DMS114 treated with DMSO at 0.1 percent for 48 hours (cell line): ENCODE results near the gene IRGQ.
"Not testable (repeated sequence)": the region's sequence is repeated elsewhere in the genome, so short reads cannot be mapped to it uniquely, and the experiment has no call there.

Experiments
- DNase-seq: peaks from one replicate; lab custom pipeline; 2025; ENCODE audit not compliant: unreplicated experiment; lab: John Stamatoyannopoulos, UW

IRGQ gene, protein sequence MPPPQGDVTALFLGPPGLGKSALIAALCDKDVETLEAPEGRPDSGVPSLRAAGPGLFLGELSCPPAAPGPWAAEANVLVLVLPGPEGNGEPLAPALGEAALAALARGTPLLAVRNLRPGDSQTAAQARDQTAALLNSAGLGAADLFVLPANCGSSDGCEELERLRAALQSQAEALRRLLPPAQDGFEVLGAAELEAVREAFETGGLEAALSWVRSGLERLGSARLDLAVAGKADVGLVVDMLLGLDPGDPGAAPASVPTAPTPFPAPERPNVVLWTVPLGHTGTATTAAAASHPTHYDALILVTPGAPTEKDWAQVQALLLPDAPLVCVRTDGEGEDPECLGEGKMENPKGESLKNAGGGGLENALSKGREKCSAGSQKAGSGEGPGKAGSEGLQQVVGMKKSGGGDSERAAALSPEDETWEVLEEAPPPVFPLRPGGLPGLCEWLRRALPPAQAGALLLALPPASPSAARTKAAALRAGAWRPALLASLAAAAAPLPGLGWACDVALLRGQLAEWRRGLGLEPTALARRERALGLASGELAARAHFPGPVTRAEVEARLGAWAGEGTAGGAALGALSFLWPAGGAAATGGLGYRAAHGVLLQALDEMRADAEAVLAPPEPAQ

DNA sequence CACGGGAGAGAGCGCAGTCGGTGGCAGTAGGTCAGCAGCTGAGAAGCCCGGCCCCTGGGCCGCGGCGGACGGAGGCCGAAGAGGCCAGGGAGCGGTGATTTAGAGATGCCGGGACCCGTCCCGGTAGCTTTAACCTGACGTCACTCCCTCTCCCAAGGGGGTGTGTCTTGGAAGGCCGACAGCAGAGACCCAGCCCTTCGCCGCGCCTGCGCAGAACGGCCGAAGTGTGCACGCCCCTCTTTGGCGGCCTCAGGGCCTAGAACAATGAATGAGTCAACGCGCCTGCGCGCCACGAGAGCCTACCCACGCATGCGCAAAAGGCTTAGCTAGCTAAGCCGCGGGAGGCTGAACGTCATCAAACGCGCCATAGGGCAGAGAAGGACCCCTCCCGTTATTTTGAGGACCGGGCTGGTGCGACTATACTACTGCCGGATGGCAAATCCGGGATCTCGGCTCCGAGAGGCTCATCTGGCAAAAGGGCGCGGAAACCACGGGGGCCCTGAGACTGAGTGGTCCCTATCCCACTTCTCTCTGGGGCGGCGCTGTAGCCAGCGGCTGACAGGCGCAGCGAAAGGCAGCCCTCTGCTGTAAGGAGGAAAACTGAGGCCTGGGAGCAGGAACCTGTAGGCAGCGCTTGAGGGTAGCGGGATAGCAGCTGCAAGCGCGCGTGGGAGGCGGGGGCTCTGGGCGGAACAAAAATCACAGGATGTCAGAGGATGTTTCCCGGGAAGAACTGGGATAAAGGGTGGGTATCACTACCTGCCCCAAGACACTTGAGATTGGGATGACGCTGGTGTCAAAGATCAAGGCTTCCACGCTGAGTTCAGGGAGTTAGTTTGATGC, at the start of gene IRGQ, which contains the start of gene ZNF576:
Gene IRGQ, minus strand, starts transcription at position 136 of the 843 bp plus-strand sequence. CDS start 796 bp downstream, outside the sequence.
Gene ZNF576, plus strand, starts transcription at position 597 of the 843 bp plus-strand sequence. CDS start 514 bp downstream, outside the sequence.
- DNase-seq = peak; percentile 90

DNA sequence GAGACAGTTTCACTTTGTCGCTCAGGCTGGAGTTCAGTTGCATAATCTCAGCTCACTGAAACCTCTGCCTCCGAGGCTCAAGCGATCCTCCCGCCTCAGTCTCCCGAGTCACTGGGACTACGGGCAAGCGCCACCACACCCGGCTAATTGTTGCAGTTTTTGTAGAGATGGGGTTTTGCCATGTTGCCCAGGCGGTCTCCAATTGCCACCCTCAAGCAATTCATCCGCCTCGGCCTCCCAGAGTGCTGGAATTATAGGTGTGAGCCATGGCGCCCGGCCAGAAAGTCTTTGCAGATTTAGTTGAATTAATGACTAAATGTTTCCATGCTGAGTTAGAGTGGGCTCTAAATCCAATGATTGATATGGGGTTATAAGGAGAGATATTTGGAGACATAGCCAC, 48.2 kb upstream of the IRGQ start:
- DNase-seq = no peak

DNA sequence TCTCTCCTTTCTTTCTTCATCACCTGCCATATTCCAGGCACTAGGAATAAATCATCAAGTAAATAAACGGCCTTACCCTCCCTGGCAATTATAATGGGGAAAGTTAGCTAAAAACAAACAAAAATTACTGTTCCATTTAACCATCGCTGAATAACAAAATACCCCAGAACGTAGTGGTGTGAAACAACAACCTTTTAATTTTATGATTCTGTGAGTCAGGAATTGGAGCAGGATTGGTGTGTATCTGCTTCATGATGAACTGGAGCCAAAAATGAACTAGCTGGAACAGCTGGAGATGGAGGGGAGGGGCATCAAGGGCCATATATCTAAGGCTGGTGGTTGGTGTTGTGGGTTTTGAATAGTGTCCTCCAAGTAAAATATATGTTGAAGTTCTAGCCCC, 47.4 kb upstream of the IRGQ start:
- DNase-seq = no peak

DNA sequence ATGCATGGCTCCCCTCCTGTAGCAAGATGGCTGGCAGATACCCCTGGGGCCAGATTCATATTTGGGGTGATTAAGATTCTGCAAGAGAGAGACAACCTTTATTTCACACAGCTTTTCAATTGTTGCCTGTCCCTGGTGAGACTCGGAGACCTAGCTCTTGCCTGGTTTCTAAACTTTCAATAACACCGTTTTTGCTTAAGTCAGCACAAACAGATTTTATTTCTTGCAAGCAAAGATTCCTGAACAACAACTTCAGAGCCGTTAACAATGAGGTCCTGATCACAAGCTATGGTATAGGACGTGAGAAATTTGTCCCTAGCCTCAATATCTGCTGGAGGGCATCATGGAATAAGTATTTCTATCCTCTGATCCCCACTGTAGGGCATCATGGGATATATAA, 46.6 kb upstream of the IRGQ start:
- DNase-seq = no peak

DNA sequence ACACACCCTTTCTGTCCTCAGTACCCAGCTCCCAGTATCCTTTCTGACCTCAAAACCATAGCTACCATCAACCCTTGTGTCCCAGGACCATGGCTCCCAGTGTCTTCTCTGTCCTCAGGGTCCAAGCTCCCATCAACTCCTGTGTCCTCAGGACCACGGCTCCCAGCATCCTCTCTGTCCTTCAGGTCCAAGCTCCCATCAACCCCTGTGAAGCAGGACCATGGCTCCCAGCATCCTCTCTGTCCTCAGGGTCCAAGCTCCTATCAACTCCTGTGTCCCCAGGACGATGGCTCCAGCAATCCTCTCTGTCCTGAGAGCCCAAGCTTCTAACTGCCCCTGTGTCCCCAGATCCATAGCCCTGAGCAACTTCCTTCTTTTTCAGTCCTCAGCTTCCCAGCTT, 45.4 kb upstream of the IRGQ start:
- no peak for DNase-seq

DNA sequence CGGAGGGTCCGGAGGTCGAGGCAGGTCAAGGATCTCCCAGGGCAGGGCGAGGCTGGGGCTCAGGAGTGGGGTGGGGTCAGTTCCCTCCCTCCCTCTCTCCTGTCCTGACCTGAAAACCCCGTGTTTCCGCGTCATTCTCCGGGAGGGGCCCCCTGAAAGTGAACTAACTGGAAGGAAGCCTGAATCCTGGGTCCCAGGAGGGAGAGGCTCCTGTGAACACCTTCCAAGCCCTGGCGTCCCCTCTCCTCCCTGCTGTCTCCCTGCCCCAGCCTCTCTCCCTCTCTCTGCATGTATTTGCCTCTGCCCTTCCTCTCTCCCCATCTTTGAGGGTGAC, 44.5 kb upstream of the IRGQ start:
- no peak for DNase-seq

DNA sequence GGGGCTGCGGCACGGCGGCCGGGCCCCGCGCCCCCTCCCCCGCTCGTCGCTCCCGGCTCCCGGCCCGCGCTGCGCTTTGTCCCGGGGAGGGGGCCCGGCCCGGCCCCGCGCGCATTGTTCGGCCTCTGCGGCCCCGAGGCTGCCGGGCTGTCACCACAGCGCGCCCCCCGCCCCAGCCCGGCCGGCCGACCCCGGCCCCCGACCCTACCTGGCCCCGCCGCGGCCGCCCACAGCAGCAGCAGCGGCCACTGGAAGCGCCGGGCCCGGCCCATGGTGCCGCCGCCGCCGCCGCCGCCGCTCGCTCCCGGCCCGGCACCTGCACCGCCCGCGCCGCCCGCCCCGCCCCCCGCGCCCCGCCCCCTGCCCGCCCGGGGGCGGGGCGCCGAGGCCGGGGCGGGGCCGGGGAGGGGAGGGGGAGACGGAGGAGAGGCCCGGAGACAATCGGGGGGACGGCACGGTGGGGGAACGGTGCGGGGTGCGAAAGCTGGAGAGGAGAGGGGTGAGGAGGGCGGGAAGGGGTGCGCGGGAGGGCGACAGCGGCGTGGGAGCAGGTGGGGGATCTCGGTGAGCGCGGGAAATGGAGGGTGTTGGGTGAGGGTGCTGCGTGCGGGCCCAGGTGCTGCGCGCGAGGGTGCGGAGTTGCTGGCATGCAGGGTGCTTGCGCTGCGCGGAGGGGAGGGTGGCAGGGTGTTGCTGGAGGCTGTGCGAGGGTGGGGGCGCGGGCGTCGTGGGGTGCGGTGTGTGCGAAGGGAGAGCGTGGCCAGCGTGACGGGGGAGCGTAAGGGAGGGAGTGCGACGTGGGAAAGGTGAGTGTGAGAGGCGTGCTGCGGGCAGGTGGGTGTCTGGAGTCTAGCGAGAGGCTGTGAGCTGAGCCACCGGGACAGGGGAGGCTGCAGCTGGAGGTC, 43.8 kb upstream of the IRGQ start, which contains the start of gene CADM4:
Gene CADM4, minus strand, starts transcription at position 332 of the 905 bp plus-strand sequence. Its CDS starts 60 bp downstream, at position 272.
- DNase-seq = no peak

DNA sequence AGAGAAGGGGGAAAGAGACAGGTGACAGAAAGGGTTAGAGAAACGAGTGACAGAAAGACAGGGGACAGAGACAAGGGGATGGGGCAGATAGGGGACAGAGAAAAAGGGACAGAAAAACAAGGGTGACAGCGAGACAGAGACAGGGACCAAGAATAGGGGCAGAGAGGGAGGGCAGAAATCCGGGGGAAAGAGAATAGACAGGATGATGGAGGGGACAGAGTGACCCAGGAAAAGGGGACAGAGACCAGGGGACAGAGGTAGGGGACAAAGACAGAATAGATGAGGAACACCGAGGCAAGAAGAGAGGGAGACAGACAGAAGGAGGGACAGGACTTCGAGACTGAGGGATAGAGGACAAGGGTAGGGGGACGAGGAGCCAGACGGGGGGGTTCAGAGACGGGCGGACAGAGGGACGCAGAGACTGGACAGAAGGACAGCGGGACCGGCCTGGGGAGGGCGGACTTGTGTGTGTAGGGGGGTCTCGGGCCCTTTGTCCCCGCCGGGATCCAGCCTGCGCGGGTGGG, 43.1 kb upstream of the IRGQ start:
- DNase-seq = no peak

DNA sequence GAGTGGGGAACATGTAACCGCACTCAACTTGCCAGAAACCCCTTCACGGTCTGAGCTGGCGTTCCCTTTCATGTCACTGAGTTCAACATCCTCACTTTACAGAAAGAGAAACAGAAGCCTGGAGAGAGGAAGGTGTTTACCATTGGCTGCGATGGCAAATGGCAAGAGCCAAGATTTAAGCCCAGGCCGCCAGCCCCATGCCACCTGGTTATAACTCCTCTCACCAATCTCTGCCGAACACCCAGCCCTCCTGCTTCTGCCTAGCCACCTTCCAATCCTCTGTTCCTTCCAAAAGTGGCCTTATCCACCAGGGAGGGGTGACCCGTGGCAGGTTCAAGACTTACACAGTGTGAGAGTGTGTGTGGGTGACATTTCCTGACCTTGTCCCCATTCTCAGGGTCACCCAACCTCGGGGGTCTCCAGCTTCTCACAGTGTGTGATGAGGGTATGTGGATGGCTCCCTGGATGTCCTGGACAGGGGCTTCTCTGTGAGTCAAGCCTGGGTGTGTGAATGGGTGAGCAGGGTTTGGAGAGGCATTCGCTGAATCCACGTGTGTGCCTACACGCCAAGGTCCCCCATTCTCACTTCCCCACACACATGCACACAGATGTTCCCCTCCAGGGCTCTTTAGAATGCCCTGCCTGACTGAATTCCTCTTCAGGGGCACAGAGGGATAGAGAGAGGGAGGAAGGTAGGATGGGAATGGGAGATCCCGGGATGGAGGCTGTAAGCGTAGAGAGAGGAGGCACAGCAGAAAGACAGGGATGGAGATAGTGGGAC, 42.5 kb upstream of the IRGQ start:
- DNase-seq = no peak

DNA sequence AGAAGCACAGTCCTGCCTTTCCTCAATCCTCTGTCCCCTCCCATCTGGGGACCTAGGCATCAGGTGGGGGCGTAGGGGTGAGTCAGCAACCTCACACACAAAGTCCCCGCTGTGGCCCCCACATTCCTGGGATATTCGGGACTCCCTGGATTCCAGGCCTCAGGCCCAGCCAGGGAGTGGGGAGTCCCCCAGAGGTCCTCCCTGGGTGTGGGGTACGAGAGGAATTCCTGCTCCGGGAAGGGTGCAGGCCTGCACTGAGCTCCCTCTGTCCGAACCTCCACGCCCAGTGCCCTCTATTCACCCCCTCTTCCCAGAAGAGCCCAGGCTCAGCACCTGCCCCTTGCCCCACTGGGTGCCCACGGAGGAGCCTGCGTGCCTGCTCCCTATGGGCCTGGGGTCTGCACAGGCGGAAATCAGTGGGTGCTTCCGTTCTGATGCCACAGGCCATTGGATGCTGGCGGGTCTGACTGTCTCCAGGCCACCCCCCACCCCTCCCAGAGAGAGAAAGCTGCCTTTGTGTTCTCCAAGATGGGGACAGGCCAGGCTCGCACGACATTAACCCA, 40.3 kb upstream of the IRGQ start:
- DNase-seq = no peak

DNA sequence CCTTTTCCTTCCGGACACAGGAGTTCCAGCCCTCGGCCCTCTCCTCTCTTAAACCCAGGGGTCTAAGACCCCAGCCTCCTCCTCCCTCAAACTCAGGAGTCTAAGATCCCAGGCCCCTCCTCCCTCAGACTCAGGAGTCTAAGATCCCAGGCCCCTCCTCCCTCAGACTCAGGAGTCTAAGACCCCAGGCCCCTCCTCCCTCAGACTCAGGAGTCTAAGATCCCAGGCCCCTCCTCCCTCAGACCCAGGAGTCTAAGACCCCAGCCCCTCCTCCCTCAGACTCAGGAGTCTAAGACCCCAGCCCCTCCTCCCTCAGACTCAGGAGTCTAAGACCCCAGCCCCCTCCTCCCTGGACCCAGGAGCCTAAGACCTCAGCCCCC, 39.6 kb upstream of the IRGQ start:
- not testable (repeated sequence) for DNase-seq

DNA sequence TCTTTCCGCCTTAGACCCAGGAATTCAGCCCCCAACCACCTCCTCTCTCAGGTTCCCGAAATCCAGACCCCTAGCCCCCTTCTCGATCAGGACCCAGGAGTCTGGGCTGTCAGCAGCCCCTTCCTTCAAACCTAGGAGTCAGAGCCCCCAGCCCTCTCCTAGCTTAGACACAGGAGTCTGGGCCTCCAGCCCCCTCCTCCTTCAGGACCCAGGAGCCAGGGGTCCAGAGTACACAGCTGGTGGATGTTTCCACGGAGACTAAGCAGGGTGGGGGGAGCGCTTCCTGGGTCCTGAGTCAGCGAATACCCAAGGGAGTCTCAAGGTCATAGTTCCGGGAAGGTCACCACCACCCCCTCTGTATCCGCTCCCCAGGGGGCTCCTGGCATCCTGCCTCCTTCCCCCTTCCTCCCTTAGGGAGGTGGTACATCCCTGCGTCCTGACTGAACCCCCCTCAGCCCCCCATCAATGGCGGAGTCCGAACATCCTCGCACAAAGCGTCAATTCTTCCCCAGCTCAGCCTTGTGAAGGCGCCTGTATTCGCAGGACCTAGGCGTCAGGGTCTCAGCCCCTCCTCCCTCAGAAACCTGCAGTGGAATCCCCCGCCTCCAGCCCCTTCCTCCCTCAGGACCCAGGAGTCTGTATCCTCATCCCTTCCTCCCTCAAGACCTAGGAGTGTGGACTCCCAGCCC, 39.1 kb upstream of the IRGQ start:
- no peak for DNase-seq

DNA sequence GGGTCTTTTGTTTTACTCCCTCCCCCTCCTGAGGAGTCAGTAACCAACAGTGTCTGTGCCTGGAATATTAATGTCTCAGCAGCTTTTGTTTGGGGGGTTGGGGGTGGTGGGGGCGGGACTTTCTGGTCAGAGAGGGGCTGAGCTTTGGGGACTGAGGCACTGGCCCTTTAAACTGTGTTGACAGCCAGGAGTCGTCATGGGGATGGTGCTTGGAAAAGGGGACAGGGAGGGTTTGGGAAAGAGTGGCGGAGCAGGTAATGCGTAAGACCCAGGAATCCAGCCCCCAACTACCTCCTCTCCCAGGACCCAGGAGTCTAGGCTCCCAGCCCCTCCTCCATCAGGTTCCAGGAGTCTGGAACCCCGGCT, 38.6 kb upstream of the IRGQ start:
- DNase-seq = no peak

DNA sequence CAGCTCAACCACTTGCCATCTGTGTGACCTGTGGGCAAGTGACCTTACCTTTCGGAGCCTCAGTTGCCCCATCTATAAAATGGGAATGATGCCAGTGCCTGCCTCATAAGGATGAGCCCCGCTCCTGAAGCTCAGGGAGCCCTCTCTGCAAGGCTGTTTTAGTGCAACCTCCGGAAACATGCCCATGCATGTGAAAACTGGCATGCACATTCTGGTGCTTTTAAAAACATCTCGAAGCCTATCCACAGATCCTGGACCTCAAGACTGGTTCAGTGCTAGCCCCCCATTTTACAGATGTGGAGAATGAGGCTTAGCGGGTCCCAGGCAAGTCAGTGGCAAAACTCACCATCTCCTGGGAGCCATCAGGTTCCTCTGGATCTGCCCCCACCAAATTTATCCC, 38.1 kb upstream of the IRGQ start:
- no peak for DNase-seq

DNA sequence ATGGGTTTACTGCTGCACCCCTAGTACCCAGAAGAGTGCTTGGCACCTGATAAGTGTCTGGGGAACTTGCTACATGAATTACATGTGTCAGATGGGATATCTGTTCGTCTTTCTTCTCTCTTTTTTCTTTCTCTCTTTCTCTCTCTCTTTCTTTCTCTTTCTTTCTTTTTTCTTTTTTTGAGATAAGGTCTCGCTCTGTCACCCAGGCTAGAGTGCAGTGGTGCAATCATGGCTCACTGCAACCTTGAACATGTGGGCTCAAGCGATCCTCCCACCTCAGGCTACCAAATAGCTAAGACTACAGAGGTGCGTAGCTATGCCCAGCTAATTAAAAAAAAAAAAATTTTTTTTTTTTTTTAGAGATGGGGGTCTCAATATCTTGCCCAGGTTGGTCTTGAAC, 37.6 kb upstream of the IRGQ start:
- DNase-seq = no peak

DNA sequence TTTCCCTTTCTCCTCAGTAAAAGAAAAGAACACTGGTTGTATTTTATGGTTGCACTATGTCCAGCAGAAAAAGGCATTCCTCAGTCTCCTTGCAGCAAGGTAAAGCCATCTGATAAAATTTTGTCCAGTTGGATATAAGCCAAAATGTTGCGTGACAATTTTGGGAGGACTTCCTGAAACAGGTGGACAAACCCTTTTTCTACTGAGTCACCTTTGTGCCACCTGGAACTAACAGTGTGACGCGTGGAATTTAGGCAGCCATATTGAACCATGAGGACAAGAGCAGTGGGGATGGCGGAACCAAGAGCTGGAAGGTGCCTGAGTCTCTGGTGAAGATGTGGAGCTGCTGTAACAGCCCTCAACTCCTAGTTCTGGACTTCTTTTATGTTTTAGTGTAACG, 35.6 kb upstream of the IRGQ start:
- no peak for DNase-seq

DNA sequence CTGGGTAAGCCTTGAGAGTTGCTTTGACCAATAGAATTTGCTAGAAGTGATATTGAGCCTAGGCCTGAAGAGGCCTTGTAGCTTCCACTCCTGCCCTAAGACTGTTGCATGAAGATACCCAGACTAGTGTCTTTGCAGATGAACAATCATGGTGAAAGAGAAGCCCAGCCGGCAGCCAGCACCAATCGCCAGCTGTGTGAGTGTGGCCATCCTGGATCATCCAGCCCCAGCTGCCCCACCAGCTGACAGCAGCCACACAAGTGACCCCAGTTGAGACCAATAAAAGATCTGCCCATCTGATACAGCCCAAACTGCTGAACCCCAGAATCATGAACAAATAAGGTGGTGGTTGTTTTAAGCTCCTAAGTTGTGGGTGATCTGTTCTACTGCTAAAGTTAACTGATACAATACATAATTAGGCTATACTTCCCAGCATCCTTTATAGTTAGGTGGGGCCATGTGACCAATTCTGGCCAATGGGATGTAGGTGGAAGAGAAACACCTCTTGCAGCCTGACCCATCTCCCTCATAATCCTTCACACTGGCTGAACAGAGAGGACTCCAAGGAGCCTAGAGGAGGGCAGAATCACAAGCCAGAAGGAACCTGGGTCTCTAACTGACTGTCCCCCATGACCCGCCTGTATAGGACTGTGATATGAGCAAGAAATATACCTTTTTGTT, 32.9 kb upstream of the IRGQ start:
- no peak for DNase-seq

DNA sequence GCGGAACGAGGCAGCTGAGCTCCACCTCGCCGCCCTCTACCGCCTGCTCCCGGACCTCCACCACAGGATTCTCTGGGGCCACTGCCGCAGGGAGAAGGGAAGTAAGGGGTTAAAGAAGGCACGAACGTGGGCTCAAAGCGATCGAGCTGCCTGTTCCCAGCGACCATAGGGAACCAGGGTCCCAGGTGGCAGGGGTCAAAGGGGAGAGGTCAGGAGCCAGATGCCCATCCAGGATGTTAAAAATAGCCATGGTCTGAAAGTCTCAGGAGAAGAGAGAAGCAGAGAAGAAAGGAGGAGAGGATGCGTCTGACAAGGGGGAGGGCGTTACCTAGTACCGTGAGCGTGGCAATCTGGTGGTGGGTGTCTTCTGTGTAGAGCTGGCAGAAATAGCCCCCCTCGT, 30.9 kb upstream of the IRGQ start:
- no peak for DNase-seq
